ENCODE measurements around the gene NHERF2.

The NHERF2 gene

GRCh38 chr16:1990351-1991134 lies 36.2 kb upstream of the NHERF2 start:
- DNase-seq (ENCODE audit: low read depth in 3 of 3): no peak

- DNase-seq (ENCODE audit: low read depth in 3 of 3): no peak
Measured at GRCh38 chr16:1991135-1991551, 35.6 kb upstream of the NHERF2 start.

- no peak for DNase-seq (ENCODE audit: low read depth in 3 of 3)
Measured at GRCh38 chr16:1991588-1991947, 35.1 kb upstream of the NHERF2 start.

- DNase-seq (ENCODE audit: low read depth in 3 of 3): peak; percentile 94 to 97 (median 95)
Measured at GRCh38 chr16:1991948-1992703, 34.6 kb upstream of the NHERF2 start.

GRCh38 chr16:1992704-1993317 lies 33.9 kb upstream of the NHERF2 start:
- DNase-seq (ENCODE audit: low read depth in 3 of 3): no peak

GRCh38 chr16:1993731-1994131 lies 33.0 kb upstream of the NHERF2 start:
- no peak for DNase-seq (ENCODE audit: low read depth in 3 of 3)

GRCh38 chr16:1997494-1998359 lies 29.0 kb upstream of the NHERF2 start:
- no peak for DNase-seq (ENCODE audit: low read depth in 3 of 3)

- no peak for DNase-seq (ENCODE audit: low read depth in 3 of 3)
Measured at GRCh38 chr16:1998360-1998835, 28.3 kb upstream of the NHERF2 start.

- DNase-seq (ENCODE audit: low read depth in 3 of 3): no peak
Measured at GRCh38 chr16:1998852-1999801, 27.6 kb upstream of the NHERF2 start.

GRCh38 chr16:1999866-2000514 lies 26.7 kb upstream of the NHERF2 start:
- no peak for DNase-seq (ENCODE audit: low read depth in 3 of 3)

GRCh38 chr16:2001035-2001434 lies 25.7 kb upstream of the NHERF2 start:
- no peak for DNase-seq (ENCODE audit: low read depth in 3 of 3)

- no peak for DNase-seq (ENCODE audit: low read depth in 3 of 3)
Measured at GRCh38 chr16:2001456-2002355, 25.0 kb upstream of the NHERF2 start.

- DNase-seq (ENCODE audit: low read depth in 3 of 3): no peak
Measured at GRCh38 chr16:2002406-2003230, 24.1 kb upstream of the NHERF2 start.

GRCh38 chr16:2003231-2003826 lies 23.4 kb upstream of the NHERF2 start:
- DNase-seq (ENCODE audit: low read depth in 3 of 3): no peak

GRCh38 chr16:2003827-2004641 lies 22.7 kb upstream of the NHERF2 start:
- peak; percentile 74 to 91 (median 79) for DNase-seq (ENCODE audit: low read depth in 3 of 3)

- no peak for DNase-seq (ENCODE audit: low read depth in 3 of 3)
Measured at GRCh38 chr16:2004795-2005517, 21.7 kb upstream of the NHERF2 start.

Measured in stimulated activated CD4-positive, alpha-beta T cell treated with anti-CD3 and anti-CD28 coated beads, TNF-alpha, amount 100 ng/mL, for 24 hours (primary cell).